ENCODE results near the gene TMEM50B.
"Not testable (repeated sequence)": the region's sequence is repeated elsewhere in the genome, so short reads cannot be mapped to it uniquely, and the experiment has no call there.

Gene TMEM50B

GRCh38 chr21:33479679-33480480 is at the start of gene TMEM50B:
Gene TMEM50B (minus strand): TSS chr21:33479974. CDS start chr21:33468885, 11,089 bp downstream.
- Histone ChIP-seq H3K36me3 (ENCODE audit: control insufficient read depth in 1 of 2, insufficient read depth in 2 of 2, low read length in 2 of 2) (no peaks in the 10 kb centered on the region), H3K27me3 (ENCODE audit: control insufficient read depth in 1 of 2, insufficient read depth in 2 of 2, low read length in 2 of 2) (no peaks in the 10 kb centered on the region), H3K4me3 (ENCODE audit: low read depth in 1 of 2, low read length in 2 of 2) (peak within 1 kb of the TSS; percentile 93 to 98), H3K9me3 (ENCODE audit: control insufficient read depth in 1 of 2, low read length in 2 of 2) (no peaks in the 10 kb centered on the region), H3K9ac (ENCODE audit: low read depth in 1 of 2, low read length in 2 of 2) (peak within 1 kb of the TSS; percentile 90 to 94), H3K27ac (ENCODE audit: low read depth, low read length) (peak within 1 kb of the TSS; percentile 97), H3K4me1 (ENCODE audit: control insufficient read depth in 1 of 2, insufficient read depth in 2 of 2, low read length in 2 of 2) (peaks cover 0 to 10% of the 10 kb centered on the region in 2 donors)

GRCh38 chr21:33522953-33523349 is 43.2 kb upstream of the TMEM50B start:
- no peak overlapping the region for H3K4me3 ChIP-seq (ENCODE audit: low read depth in 1 of 2, low read length in 2 of 2)
- H3K36me3 ChIP-seq (ENCODE audit: control insufficient read depth in 1 of 2, insufficient read depth in 2 of 2, low read length in 2 of 2) = peaks cover 25 to 48% of the 10 kb centered on the region in 2 donors
- no peak overlapping the region for H3K9ac ChIP-seq (ENCODE audit: low read depth in 1 of 2, low read length in 2 of 2)
- no peaks in the 10 kb centered on the region for H3K9me3 ChIP-seq (ENCODE audit: control insufficient read depth in 1 of 2, low read length in 2 of 2)
- H3K27ac ChIP-seq (ENCODE audit: low read depth, low read length) = no peak overlapping the region
- no peaks in the 10 kb centered on the region for H3K27me3 ChIP-seq (ENCODE audit: control insufficient read depth in 1 of 2, insufficient read depth in 2 of 2, low read length in 2 of 2)
- H3K4me1 ChIP-seq (ENCODE audit: control insufficient read depth in 1 of 2, insufficient read depth in 2 of 2, low read length in 2 of 2) = no peaks in the 10 kb centered on the region

- Histone ChIP-seq H3K27me3 (ENCODE audit: control insufficient read depth in 1 of 2, insufficient read depth in 2 of 2, low read length in 2 of 2) (no peaks in the 10 kb centered on the region), H3K27ac (ENCODE audit: low read depth, low read length) (no peak overlapping the region), H3K9me3 (ENCODE audit: control insufficient read depth in 1 of 2, low read length in 2 of 2) (no peaks in the 10 kb centered on the region), H3K9ac (ENCODE audit: low read depth in 1 of 2, low read length in 2 of 2) (no peak overlapping the region), H3K4me3 (ENCODE audit: low read depth in 1 of 2, low read length in 2 of 2) (no peak overlapping the region), H3K4me1 (ENCODE audit: control insufficient read depth in 1 of 2, insufficient read depth in 2 of 2, low read length in 2 of 2) (no peaks in the 10 kb centered on the region), H3K36me3 (ENCODE audit: control insufficient read depth in 1 of 2, insufficient read depth in 2 of 2, low read length in 2 of 2) (peaks cover 24 to 48% of the 10 kb centered on the region in 2 donors)
Measured at GRCh38 chr21:33522297-33522952, 42.7 kb upstream of the TMEM50B start.

GRCh38 chr21:33518899-33519298 is 39.1 kb upstream of the TMEM50B start:
- Histone ChIP-seq H3K4me1 (ENCODE audit: control insufficient read depth in 1 of 2, insufficient read depth in 2 of 2, low read length in 2 of 2) (no peaks in the 10 kb centered on the region), H3K36me3 (ENCODE audit: control insufficient read depth in 1 of 2, insufficient read depth in 2 of 2, low read length in 2 of 2) (peaks cover 43 to 53% of the 10 kb centered on the region in 2 donors), H3K27ac (ENCODE audit: low read depth, low read length) (no peak overlapping the region), H3K27me3 (ENCODE audit: control insufficient read depth in 1 of 2, insufficient read depth in 2 of 2, low read length in 2 of 2) (no peaks in the 10 kb centered on the region), H3K9ac (ENCODE audit: low read depth in 1 of 2, low read length in 2 of 2) (no peak overlapping the region), H3K4me3 (ENCODE audit: low read depth in 1 of 2, low read length in 2 of 2) (no peak overlapping the region), H3K9me3 (ENCODE audit: control insufficient read depth in 1 of 2, low read length in 2 of 2) (no peaks in the 10 kb centered on the region)

- Histone ChIP-seq H3K9ac (ENCODE audit: low read depth in 1 of 2, low read length in 2 of 2) (no peak overlapping the region), H3K36me3 (ENCODE audit: control insufficient read depth in 1 of 2, insufficient read depth in 2 of 2, low read length in 2 of 2) (peaks cover 50 to 81% of the 10 kb centered on the region in 2 donors), H3K27me3 (ENCODE audit: control insufficient read depth in 1 of 2, insufficient read depth in 2 of 2, low read length in 2 of 2) (no peaks in the 10 kb centered on the region), H3K27ac (ENCODE audit: low read depth, low read length) (peak overlapping the region; percentile 7), H3K4me3 (ENCODE audit: low read depth in 1 of 2, low read length in 2 of 2) (no peak overlapping the region), H3K9me3 (ENCODE audit: control insufficient read depth in 1 of 2, low read length in 2 of 2) (no peaks in the 10 kb centered on the region), H3K4me1 (ENCODE audit: control insufficient read depth in 1 of 2, insufficient read depth in 2 of 2, low read length in 2 of 2) (no peaks in the 10 kb centered on the region)
Measured at GRCh38 chr21:33514229-33514628, 34.5 kb upstream of the TMEM50B start.

GRCh38 chr21:33512481-33512880 is 32.7 kb upstream of the TMEM50B start:
- H3K36me3 ChIP-seq (ENCODE audit: control insufficient read depth in 1 of 2, insufficient read depth in 2 of 2, low read length in 2 of 2) = peaks cover 40 to 82% of the 10 kb centered on the region in 2 donors
- no peaks in the 10 kb centered on the region for H3K9me3 ChIP-seq (ENCODE audit: control insufficient read depth in 1 of 2, low read length in 2 of 2)
- no peak overlapping the region for H3K4me3 ChIP-seq (ENCODE audit: low read depth in 1 of 2, low read length in 2 of 2)
- no peaks in the 10 kb centered on the region for H3K4me1 ChIP-seq (ENCODE audit: control insufficient read depth in 1 of 2, insufficient read depth in 2 of 2, low read length in 2 of 2)
- no peak overlapping the region for H3K27ac ChIP-seq (ENCODE audit: low read depth, low read length)
- H3K27me3 ChIP-seq (ENCODE audit: control insufficient read depth in 1 of 2, insufficient read depth in 2 of 2, low read length in 2 of 2) = no peaks in the 10 kb centered on the region
- H3K9ac ChIP-seq (ENCODE audit: low read depth in 1 of 2, low read length in 2 of 2) = no peak overlapping the region

- no peak overlapping the region for H3K9ac ChIP-seq (ENCODE audit: low read depth in 1 of 2, low read length in 2 of 2)
- H3K4me1 ChIP-seq (ENCODE audit: control insufficient read depth in 1 of 2, insufficient read depth in 2 of 2, low read length in 2 of 2) = no peaks in the 10 kb centered on the region
- H3K27ac ChIP-seq (ENCODE audit: low read depth, low read length) = no peak overlapping the region
- no peak overlapping the region for H3K4me3 ChIP-seq (ENCODE audit: low read depth in 1 of 2, low read length in 2 of 2)
- no peaks in the 10 kb centered on the region for H3K27me3 ChIP-seq (ENCODE audit: control insufficient read depth in 1 of 2, insufficient read depth in 2 of 2, low read length in 2 of 2)
- no peaks in the 10 kb centered on the region for H3K9me3 ChIP-seq (ENCODE audit: control insufficient read depth in 1 of 2, low read length in 2 of 2)
- peaks cover 33 to 80% of the 10 kb centered on the region in 2 donors for H3K36me3 ChIP-seq (ENCODE audit: control insufficient read depth in 1 of 2, insufficient read depth in 2 of 2, low read length in 2 of 2)
Measured at GRCh38 chr21:33511639-33512038, 31.9 kb upstream of the TMEM50B start.

GRCh38 chr21:33510826-33511225 is 31.1 kb upstream of the TMEM50B start:
- Histone ChIP-seq H3K36me3 (ENCODE audit: control insufficient read depth in 1 of 2, insufficient read depth in 2 of 2, low read length in 2 of 2) (peaks cover 28 to 79% of the 10 kb centered on the region in 2 donors), H3K9me3 (ENCODE audit: control insufficient read depth in 1 of 2, low read length in 2 of 2) (no peaks in the 10 kb centered on the region), H3K4me3 (ENCODE audit: low read depth in 1 of 2, low read length in 2 of 2) (no peak overlapping the region)

GRCh38 chr21:33507003-33507402 is 27.2 kb upstream of the TMEM50B start:
- H3K36me3 ChIP-seq (ENCODE audit: control insufficient read depth in 1 of 2, insufficient read depth in 2 of 2, low read length in 2 of 2) = peaks cover 26 to 71% of the 10 kb centered on the region in 2 donors
- H3K4me1 ChIP-seq (ENCODE audit: control insufficient read depth in 1 of 2, insufficient read depth in 2 of 2, low read length in 2 of 2); H3K9me3 ChIP-seq (ENCODE audit: control insufficient read depth in 1 of 2, low read length in 2 of 2); H3K27me3 ChIP-seq (ENCODE audit: control insufficient read depth in 1 of 2, insufficient read depth in 2 of 2, low read length in 2 of 2); H3K27ac ChIP-seq (ENCODE audit: low read depth, low read length); H3K9ac ChIP-seq (ENCODE audit: low read depth in 1 of 2, low read length in 2 of 2); H3K4me3 ChIP-seq (ENCODE audit: low read depth in 1 of 2, low read length in 2 of 2): not testable (repeated sequence)

More at GRCh38 chr21:33510826-33511225, 31.1 kb upstream of the TMEM50B start:
- Histone ChIP-seq H3K27me3 (ENCODE audit: control insufficient read depth in 1 of 2, insufficient read depth in 2 of 2, low read length in 2 of 2) (no peaks in the 10 kb centered on the region), H3K9ac (ENCODE audit: low read depth in 1 of 2, low read length in 2 of 2) (no peak overlapping the region), H3K27ac (ENCODE audit: low read depth, low read length) (no peak overlapping the region), H3K4me1 (ENCODE audit: control insufficient read depth in 1 of 2, insufficient read depth in 2 of 2, low read length in 2 of 2) (no peaks in the 10 kb centered on the region)

GRCh38 chr21:33505833-33506232 is 26.1 kb upstream of the TMEM50B start:
- Histone ChIP-seq H3K4me3 (ENCODE audit: low read depth in 1 of 2, low read length in 2 of 2) (no peak overlapping the region), H3K9me3 (ENCODE audit: control insufficient read depth in 1 of 2, low read length in 2 of 2) (no peaks in the 10 kb centered on the region), H3K9ac (ENCODE audit: low read depth in 1 of 2, low read length in 2 of 2) (no peak overlapping the region), H3K27ac (ENCODE audit: low read depth, low read length) (no peak overlapping the region), H3K27me3 (ENCODE audit: control insufficient read depth in 1 of 2, insufficient read depth in 2 of 2, low read length in 2 of 2) (no peaks in the 10 kb centered on the region), H3K36me3 (ENCODE audit: control insufficient read depth in 1 of 2, insufficient read depth in 2 of 2, low read length in 2 of 2) (peaks cover 22 to 59% of the 10 kb centered on the region in 2 donors), H3K4me1 (ENCODE audit: control insufficient read depth in 1 of 2, insufficient read depth in 2 of 2, low read length in 2 of 2) (no peaks in the 10 kb centered on the region)

Measured in duodenal mucosa (tissue), 2 donors.